Measurements from ENCODE around the gene NR1H2.

Gene NR1H2

DNA sequence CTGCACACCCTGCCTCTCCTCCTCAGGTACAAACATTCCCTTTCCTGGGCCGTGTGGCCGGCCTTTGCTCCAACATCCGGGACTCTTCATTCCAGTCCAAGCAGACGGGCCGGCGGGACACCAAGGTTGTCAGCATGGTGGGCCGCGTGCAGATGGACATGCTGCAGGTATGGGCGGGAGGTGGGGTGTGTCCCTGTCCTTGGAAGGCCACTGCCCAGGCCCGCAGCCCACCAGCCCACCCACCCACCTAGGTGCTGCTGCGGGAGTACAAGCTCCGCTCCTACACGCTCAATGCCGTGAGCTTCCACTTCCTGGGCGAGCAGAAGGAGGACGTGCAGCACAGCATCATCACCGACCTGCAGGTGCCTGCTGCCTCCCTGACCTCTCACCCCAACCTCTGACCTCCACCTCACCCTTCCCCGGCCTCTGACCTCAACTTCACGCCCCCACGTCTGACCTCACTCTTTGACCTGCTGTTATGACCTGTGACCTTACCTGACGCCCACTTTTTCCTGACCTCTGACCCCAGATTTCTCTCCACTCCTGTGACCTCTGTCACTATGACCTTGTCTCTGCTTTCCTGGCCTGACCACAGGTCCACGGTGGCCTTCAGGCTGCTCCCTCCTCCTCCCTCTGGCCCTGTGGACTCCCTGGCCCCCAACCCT, 30.0 kb downstream of the NR1H2 start:
- DNase-seq = no peak

DNA sequence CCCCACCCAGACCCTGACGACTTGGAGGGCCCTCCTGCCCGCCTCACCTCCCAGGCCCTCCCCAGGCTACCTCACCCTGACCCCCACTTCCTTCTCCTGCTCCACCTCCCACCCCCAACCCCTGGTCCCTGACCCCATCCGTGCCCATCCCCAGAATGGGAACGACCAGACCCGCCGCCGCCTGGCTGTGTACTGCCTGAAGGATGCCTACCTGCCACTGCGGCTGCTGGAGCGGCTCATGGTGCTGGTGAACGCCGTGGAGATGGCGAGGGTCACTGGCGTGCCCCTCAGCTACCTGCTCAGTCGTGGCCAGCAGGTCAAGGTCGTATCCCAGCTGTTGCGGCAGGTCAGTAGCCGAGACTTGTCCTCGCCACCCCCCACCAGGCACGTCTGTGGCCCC, 30.6 kb downstream of the NR1H2 start:
- DNase-seq = no peak

DNA sequence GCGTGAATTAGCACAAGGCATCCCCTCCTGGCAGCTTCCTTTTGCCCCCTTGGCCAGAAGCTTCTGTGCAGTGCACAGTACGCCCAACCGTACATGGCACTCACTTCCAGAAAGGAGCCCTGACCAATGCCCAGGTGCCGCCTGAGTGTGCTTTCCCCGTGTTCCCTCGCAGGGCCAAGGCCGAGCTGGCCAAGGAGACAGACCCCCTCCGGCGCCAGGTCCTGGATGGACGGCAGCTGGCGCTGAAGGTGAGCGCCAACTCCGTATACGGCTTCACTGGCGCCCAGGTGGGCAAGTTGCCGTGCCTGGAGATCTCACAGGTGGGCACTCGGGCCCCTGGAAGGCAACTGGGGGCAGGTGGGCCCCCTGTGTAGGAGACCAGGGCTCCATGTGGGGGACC, 33.1 kb downstream of the NR1H2 start:
- DNase-seq = no peak

DNA sequence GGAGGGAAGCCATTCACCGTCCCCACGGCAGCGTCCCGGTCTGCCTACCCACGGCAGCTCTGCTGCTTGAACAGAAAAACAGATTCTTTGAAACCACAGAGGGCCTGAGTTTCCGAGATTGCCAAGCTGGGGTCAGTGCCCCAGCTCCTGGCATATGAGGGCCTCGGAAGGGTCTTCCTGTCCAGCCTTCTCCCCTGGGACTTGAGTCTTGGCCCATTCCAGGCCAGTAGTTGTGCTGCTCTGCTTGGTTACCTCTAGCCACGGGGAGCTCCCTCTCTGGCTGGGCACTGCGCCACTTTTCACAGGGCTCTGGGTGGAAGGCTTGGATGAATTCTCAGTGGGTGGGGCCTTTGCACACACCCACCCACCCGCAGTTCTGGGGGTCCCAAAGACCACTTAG, 33.9 kb downstream of the NR1H2 start:
- no peak for DNase-seq

DNA sequence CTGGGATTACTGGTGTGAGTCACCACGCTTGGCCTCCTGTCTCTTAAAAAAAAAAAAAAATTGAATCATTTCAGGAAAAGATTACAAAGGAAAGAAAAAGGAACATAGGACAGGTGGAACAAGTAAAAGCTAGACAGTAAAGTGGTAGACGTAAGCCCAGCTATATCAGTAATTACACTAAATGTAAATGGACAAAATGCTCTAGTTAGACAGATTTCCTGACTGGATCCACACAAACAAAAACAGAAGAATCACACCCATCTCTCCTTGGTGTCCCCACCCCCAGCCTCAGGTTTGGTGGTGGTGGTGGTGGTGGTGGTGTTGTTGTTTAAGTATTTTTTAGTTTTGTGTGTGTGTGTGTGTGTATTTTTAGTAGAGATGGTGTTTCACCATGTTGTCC, 36.2 kb downstream of the NR1H2 start:
- DNase-seq = no peak

DNA sequence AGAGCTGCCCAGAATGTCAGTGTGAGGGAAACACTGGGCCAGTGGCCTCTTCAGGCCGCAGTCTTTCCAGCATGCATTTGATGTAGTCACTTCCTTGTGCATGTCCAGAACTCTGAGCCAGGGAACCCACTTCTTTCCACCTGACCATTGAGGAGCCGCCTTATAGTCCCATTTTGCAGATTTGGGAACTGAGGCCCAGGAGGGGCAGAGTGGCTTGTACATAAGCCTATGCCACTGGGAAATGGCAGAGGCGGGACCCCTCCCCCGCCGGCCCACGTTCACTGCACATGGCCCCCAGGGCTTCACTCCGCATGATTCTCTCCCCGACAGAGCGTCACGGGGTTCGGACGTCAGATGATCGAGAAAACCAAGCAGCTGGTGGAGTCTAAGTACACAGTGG, 36.8 kb downstream of the NR1H2 start:
- no peak for DNase-seq

DNA sequence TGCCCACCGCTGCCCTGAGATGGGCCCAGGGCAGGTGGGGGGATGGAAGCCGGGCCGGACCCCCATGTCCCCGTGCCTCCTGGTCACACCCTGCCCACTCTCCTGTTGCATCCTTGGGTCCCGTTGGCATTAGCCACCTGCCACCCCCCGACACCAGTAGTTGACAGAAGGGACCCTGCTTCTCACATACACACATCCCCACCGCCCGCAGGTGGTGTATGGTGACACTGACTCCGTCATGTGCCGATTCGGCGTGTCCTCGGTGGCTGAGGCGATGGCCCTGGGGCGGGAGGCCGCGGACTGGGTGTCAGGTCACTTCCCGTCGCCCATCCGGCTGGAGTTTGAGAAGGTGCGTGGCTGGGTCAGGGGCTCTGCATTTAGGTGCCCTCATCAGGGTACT, 37.3 kb downstream of the NR1H2 start:
- DNase-seq = no peak

DNA sequence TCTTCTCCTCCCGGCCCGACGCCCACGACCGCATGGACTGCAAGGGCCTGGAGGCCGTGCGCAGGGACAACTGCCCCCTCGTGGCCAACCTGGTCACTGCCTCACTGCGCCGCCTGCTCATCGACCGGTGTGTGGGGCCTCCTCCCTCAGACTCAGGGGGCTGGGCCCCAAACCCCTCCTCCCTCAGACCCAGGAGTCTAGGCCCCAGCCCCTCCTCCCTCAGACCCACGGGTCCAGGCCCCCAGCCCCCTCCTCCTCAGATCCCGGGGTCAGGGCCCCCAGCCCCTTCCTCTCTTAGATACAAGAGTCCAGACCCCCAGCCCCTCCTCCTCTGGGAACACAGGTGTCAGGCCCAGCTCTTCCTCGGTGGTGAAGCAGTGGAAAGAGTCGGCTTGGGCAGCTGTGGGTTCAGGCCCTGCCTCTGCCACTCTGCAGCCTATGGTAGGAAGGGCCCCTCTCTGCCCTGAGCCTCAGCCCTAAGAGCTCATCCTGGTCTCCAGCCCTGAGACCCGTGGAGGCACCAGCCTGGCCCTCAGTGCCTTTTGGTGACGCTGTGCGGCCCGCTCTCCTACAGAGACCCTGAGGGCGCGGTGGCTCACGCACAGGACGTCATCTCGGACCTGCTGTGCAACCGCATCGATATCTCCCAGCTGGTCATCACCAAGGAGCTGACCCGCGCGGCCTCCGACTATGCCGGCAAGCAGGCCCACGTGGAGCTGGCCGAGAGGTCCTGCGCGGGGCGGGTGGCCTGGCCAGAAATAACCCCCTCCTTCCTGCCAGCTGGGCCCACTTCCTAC, 38.8 kb downstream of the NR1H2 start:
- peak; percentile 74 for DNase-seq

DNA sequence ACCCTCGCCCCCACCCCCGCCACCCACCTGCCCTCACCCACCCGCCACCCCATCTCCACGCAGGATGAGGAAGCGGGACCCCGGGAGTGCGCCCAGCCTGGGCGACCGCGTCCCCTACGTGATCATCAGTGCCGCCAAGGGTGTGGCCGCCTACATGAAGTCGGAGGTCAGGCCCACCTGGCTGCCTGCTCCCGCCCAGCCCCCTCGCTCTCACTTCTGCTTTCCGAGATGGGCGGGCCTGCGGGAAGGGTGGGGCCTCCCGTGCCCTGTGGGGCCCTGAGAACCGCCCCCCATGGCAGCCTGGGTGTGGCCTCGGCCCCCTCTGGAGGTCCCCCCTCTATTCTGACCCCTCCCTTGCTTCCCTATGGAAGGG, 39.4 kb downstream of the NR1H2 start:
- no peak for DNase-seq

DNA sequence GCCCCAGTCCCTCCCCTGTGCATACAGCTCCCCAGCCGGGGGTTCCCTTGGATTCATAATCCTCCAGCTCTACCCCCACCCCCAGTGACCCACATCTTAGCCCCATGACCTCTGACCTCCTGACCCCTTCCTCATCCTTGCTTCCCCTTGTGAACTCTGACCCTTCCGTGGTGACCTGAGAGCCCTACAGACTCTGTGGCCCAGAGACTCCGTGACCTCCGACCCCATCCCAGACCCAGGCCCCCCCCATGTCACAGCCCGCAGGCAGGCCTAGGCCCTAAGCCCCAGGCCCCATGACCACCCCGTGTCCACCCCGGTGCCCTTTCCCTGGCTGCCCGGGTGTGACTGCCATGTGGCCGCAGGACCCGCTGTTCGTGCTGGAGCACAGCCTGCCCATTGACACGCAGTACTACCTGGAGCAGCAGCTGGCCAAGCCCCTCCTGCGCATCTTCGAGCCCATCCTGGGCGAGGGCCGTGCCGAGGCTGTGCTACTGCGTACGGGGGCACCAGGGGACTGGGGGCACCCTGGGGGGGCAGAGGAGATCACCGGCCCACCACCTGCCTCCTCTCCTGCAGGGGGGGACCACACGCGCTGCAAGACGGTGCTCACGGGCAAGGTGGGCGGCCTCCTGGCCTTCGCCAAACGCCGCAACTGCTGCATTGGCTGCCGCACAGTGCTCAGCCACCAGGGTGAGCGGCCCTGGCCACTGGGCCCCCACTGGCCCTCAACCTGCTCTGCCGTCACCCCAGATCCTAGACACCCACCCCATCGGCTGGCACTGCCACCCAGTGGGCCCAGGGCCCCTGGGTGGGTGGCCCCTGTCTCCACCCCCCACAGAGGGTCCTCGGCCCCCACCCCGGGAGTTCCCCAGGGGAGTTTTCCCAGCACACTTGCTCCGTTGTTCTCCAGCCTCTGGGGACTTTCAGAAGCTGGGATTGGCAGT, 40.0 kb downstream of the NR1H2 start:
- no peak for DNase-seq

DNA sequence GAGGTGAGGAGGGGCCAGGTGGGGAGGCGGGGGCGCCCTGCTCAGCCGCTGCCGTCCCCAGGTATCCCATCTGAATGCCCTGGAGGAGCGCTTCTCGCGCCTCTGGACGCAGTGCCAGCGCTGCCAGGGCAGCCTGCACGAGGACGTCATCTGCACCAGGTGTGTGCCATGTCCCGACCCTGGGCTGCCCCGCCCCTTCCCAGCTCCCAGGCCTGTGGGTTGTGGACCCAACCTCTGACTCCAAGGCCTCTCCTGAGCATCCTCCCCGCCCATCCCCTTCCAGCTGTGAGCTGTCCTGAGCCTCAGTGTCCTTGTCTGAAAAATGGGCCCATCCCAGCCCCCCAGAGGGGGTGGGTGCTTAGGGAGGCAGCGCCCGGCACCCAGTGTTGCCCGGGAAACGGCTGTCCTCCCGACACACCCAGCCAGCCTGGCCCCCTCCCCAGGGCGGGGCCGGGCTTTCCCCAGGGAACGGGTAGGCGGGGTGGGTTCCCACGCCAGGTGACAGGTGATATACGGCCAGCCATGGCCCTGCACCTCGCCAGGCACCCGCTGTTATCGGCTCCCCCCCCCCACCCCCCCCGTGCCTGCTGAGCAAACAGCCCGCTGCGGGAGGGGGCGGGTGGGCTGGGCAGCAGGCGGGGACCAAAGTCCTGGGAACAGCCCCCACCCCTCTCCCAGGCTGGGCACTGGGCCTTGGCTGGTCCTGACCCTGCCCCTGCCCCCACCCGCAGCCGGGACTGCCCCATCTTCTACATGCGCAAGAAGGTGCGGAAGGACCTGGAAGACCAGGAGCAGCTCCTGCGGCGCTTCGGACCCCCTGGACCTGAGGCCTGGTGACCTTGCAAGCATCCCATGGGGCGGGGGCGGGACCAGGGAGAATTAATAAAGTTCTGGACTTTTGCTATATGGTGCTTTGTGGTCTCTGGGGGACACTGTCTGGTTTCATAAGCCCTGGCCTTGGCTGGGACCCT, 41.1 kb downstream of the NR1H2 start:
- DNase-seq = no peak

DNA sequence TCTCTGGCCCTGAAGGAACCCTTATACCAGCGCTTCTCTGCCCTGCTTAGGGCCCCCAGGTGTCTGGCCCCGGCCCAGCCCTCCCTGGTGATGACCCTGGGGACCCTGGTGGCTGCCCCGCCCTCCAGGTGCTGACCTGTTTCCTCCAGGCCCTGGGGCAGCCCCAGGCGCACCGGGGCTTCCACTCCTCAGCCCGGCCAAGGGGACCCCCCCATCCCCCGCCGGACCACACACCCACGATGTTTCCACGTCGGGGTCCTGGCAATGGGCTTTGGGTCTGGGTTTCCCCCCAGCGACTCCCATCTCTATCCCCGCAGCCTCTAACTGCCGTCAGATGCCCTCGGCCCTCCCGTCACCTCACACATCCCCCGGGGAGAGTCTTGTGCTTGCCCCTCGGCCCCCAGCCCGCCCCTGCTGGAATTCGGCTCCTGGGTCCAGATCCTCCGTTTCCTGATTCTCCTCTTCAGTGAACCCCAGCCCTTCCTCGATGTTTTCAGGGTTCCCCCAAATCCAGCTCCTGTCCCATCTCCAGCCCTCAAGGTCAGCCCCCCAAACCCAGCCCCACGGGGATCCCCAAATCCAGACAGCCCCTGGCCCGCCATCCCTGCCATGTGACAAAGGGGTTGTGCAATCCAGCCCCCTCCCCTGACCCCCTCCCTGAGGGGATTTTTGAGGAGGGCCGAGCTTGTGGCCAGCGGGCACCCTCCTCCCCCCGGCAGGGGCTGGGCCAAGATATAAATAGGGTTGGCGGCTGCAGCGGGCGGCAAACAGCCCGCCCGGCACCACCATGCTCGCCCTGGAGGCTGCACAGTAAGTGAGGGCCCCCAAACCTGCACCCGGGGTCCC, 42.1 kb downstream of the NR1H2 start, which contains the start of gene SPIB:
Gene SPIB, plus strand, starts transcription at position 763 of the 846 bp plus-strand sequence. Its CDS starts 25 bp downstream, at position 788.
- no peak for DNase-seq

DNA sequence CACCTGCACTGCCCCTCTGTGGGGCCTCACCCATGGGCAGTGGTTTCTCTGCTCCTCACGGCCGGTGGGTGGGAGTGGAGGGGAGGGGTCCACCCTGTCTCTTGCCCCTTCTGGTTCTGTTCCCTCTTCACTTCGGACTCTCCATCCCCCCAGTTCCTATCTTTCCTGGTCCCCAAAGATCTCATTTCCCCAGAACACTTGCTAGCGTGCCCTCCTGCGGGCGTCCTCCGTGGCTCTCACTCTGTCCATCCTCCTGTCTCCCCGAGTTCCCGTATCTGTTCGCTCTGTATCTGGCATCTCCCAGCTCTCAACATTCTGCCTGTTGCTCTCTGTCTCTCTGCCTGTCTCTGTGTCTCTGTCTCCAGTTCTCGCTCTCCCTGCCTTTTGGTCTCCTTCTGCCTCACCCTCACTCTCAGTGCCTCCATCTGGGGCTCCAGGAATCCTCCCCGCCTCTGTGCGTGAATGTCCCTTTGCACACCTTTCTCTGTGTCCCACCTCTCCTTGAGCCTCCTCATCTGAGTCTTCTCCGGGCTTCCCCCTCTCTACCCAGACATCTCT, 42.8 kb downstream of the NR1H2 start:
- DNase-seq = no peak

DNA sequence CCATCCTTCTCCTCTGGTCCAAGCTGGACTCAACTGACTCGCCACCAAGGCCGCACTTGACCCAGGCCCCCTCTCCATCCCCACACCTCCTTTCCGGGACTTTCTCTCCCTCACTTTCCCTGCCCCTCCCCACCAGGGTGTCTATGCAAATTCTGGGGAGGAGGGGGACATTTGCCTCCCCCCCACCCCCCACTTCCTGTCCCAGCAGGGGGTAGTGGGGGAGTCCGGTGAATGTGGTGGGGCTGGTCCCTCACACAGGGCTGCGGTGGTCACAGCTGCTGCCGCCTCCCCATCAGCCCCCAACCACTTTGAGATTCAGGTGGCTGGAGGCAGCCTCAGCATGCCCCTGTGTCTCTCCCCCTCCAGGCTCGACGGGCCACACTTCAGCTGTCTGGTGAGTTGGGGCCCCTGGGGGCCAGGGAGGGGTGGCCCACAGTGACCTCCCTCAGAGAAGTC, 43.4 kb downstream of the NR1H2 start:
- DNase-seq = no peak

DNA sequence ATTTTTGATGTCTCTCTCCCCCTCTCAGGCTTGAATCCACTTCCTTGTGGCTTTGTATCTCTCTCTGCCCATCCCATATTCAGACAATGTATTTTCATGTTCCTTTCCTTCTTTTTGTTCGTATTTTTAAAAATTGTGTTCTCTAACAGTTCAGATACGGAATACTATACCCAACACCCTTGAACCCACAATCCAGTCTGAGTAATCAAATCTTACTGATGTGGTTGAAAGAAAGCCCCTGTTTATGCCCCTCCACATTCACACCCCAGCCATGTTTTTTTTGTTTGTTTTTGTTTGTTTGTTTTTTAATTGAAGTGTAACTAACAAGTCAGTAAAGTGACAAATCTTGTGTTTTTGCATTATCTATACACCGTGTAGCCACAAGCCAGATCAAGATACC, 43.9 kb downstream of the NR1H2 start:
- no peak for DNase-seq

DNA sequence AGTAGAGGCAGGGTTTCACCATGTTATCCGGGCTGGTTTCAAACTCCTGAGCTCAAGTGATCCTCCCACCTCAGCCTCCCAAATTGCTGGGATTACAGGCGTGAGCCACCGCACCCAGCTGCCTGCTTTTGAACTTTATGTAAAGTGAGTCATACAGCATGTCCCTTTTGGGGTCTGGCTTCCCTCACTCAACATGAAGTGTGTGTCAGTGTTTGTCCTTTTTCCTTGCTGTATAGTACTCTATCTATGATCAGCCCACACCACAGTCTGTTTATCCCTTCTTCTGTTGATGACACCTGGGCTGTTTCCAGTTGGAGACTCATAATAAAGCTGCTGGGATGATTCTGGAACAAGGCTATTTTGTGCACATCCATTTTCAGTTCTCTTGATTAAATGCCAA, 44.6 kb downstream of the NR1H2 start:
- DNase-seq = no peak

DNA sequence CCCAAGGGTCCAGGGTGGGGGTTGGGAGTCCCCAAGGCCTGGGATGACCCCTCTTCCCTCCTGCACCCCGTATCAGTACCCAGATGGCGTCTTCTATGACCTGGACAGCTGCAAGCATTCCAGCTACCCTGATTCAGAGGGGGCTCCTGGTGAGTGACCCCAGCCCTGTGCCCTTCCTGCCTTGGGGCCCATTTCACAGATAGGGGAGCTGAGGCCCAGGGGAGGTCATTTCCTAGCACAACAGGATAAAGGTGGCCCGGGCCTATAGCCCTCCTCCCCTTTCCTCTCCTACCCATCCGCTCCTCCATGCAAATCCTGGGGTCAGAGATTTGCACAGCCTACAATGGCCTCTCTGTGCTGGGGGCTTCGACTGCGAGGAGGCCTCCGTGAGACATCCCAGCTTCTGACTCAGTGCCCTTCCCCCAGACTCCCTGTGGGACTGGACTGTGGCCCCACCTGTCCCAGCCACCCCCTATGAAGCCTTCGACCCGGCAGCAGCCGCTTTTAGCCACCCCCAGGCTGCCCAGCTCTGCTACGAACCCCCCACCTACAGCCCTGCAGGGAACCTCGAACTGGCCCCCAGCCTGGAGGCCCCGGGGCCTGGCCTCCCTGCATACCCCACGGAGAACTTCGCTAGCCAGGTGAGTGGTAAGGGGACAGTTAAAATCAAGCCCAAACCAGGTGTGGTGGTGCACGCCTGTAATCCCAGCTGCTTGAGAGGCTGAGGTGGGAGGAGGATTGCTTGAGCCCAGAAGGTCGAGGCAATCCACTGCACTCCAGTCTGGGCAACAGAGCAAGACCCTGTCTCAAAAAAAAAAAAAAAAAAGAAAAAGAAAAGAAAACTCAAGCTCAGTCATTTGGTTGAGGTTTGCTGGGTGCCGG, 46.4 kb downstream of the NR1H2 start:
- DNase-seq = no peak

DNA sequence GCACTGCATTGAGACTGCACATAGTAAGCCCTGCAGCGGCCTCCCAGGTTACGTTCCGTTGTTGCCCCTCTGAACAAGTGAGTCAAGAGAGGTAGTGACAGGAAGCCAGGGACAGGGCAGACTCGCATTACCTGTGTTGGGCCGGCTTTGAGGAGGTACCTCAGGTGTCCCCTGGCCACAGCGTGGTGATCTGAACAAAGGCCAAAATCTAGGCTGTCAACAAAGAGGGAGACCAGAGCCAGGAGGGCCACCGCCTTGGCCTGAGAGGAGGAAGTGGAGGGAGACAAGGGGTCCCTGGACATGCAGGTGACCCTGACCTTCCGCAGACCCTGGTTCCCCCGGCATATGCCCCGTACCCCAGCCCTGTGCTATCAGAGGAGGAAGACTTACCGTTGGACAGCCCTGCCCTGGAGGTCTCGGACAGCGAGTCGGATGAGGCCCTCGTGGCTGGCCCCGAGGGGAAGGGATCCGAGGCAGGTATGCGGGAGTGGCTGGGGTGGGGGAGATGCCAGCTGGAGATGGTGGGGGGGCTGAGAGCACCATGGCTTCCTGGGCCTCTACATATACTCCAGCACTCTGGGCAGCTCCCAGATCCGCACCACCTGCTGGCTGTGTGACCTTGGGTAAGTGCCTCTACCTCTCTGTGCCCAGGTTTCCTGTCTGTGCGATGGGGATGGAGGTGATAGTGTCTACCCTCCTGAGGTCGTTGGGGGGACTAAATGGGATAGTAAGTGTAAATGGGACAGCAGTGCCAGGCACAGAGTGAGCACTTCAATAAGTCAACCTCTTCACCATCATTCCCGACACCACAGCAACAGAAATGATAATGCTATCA, 47.2 kb downstream of the NR1H2 start:
- DNase-seq = no peak

DNA sequence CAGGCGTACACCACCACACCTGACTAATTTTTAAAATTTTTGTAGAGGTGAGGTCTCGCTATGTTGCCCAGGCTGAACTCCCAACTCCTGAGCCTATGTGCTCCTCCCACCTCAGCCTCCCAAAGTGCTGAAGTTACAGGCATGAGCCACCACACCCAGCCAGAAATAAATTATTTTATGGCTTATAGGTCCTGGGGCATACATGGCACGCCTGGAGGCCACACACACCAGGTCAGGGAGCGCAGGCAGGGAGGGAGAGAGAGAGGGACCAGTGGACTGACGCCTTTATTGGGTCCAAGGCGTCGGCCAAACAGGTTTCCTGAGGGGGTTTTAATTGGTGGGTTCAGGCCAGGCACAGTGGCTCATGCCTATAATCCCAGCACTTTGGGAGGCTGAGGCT, 49.3 kb downstream of the NR1H2 start:
- no peak for DNase-seq
